HepG2 (cell line): ENCODE data around the gene WDR62. TPM values are rescaled to one million over a fixed set of nuclear protein-coding genes. Genes with fewer than 3 reads are reported as not detected.
A peak's percentile ranks its signal among the peaks of the same experiment; 100 is the strongest.

Experiments used
- ETV6 ChIP-seq: sonication (generic); formaldehyde crosslinking; conservative IDR thresholded peaks from 2 replicates; pipeline ENCODE4 v1.4.0; 2020; ENCODE audit warnings: missing genetic modification reagents
- FOXK1 ChIP-seq: sonication (generic); formaldehyde crosslinking; IDR thresholded peaks from 2 replicates; pipeline ENCODE4 v1.4.0; 2020; ENCODE audit warnings: low read depth, missing genetic modification reagents, borderline replicate concordance
- JUNB ChIP-seq: sonication (generic); formaldehyde crosslinking; IDR thresholded peaks from 2 replicates; pipeline ENCODE4 v1.8.0; 2022; ENCODE audit warnings: missing genetic modification reagents, mild to moderate bottlenecking, borderline replicate concordance
- KDM1A ChIP-seq: IDR thresholded peaks from 2 replicates; pipeline ENCODE4 v1.6.1; 2016; ENCODE audit warnings: missing compliant biosample characterization
- KLF12 ChIP-seq: sonication (generic); formaldehyde crosslinking; IDR thresholded peaks from 2 replicates; pipeline ENCODE4 v1.4.0; 2020; ENCODE audit warnings: missing genetic modification reagents, borderline replicate concordance
- MAF1 ChIP-seq: sonication (generic); formaldehyde crosslinking; IDR thresholded peaks from 2 replicates; pipeline ENCODE4 v1.5.0; 2020; ENCODE audit warnings: missing genetic modification reagents, borderline replicate concordance
- PITX1 ChIP-seq: sonication (generic); formaldehyde crosslinking; IDR thresholded peaks from 2 replicates; pipeline ENCODE4 v1.5.1; 2020; ENCODE audit warnings: mild to moderate bottlenecking, missing genetic modification reagents
- SIX4 ChIP-seq: sonication (generic); formaldehyde crosslinking; IDR thresholded peaks from 2 replicates; pipeline ENCODE4 v1.4.0; 2020; ENCODE audit warnings: missing genetic modification reagents
- SOX6 ChIP-seq, 2 experiments: fragments of 450-650 bp in 1 of 2; sonication (generic) in 1 of 2; formaldehyde crosslinking in 1 of 2; IDR thresholded peaks; 2 replicates each; pipeline versions ENCODE4 v1.4.0 to v1.6.1; 2017 to 2020; ENCODE audit warnings: antibody characterized with exemption in 1 of 2, mild to moderate bottlenecking in 1 of 2, missing genetic modification reagents in 1 of 2
- THAP11 ChIP-seq: IDR thresholded peaks from 2 replicates; pipeline ENCODE4 v1.6.1; 2016; ENCODE audit warnings: missing biosample characterization, missing genetic modification reagents
- ZNF383 ChIP-seq: sonication (generic); formaldehyde crosslinking; IDR thresholded peaks from 2 replicates; pipeline ENCODE4 v1.4.0; 2020; ENCODE audit warnings: missing genetic modification reagents, mild to moderate bottlenecking, borderline replicate concordance
- ZNF546 ChIP-seq: sonication (generic); formaldehyde crosslinking; conservative IDR thresholded peaks from 2 replicates; pipeline ENCODE4 v1.8.1; 2023; ENCODE audit warnings: mild to moderate bottlenecking, missing genetic modification reagents
- polyA plus RNA-seq, 8 experiments: library from polyadenylated mRNA; depleted of rRNA in 3 of 8; stranded (reverse) in 7 of 8; unstranded in 1 of 8; fragments of >200 nt; fragmentation: Illumina TruSeq in 4 of 8; extraction: Trizol in 4 of 8; gene quantifications; 2 replicates each; pipeline versions ENCODE4 v1.2.1 to v1.2.3, GENCODE V29; 2011 to 2016; ENCODE audit warnings: low read depth in 4 of 8, missing spikeins in 1 of 8, mixed read lengths in 1 of 8; ENCODE audit not compliant: insufficient read depth in 1 of 8
- total RNA-seq, 5 experiments: library from RNA; depleted of rRNA; stranded (reverse); fragments of >200 nt; fragmentation: Illumina TruSeq; extraction: Trizol; gene quantifications; 2 replicates each; pipeline ENCODE4 v1.2.3, GENCODE V29; 2016; ENCODE audit warnings: low read depth in 1 of 5
- TF ChIP-seq, protein P1 (sequence below): sonication (generic); formaldehyde crosslinking; IDR thresholded peaks from 2 replicates; pipeline ENCODE4 v1.8.1; 2023; ENCODE audit warnings: mild to moderate bottlenecking, moderate library complexity, missing genetic modification reagents
- TF ChIP-seq, protein P2 (sequence below): IDR thresholded peaks from 2 replicates; pipeline ENCODE4 v1.6.1; 2018; ENCODE audit warnings: missing genetic modification reagents
- TF ChIP-seq, protein P3 (sequence below): sonication (generic); formaldehyde crosslinking; IDR thresholded peaks from 2 replicates; pipeline ENCODE4 v1.5.0; 2020; ENCODE audit warnings: mild to moderate bottlenecking, missing genetic modification reagents, borderline replicate concordance

Gene WDR62
- total and polyA plus RNA-seq, 2 of the 13 experiments (the other 11 are each of a cell fraction or from before 2014, with no cell fraction given) = 5.8 to 12.5 TPM

DNA sequence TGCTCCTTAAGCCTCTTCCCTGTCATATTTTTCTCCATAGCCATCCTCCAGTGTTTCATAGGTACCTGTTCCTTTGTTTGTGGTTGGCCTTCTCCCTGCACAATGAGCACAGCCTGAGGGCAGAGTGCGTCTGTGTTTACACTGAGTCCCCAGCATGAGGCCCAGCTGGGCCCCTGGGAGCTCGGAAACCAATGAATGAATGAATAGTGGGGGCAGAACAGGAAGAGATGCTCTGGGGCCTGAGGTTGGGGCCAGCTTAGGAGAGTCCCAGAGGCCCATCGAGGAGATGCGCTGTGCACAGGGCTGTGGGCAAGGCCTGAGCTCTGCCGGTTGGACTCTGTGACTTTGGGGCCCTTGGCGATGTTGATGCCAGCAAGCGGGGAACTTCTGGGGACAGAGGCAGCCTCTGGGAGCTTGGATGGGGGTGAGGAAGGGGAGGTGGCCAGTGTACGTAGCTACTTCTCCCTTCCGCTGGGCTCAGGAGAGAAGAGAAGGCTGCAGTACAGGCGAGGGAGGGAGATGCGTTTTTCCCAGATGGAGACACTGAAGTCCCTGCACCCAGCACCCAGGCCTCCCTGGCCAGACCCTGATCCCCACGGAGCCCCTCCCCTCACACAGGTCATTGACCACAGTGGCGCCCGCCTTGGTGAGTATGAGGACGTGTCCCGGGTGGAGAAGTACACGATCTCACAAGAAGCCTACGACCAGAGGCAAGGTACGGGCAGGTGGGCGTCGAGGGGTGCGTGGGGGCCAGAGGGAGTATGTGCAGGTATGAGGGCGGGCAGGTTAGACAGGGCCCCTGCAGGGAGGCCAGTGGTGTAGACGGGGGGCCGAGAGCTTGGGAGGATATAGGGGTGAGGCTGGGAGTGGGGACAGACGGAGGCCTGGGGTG is 65.6 kb downstream of the WDR62 start (continued):
- TF ChIP-seq KDM1A (CRISPR knock-in tag) = peak; percentile 85
- TF ChIP-seq, protein P1, sequence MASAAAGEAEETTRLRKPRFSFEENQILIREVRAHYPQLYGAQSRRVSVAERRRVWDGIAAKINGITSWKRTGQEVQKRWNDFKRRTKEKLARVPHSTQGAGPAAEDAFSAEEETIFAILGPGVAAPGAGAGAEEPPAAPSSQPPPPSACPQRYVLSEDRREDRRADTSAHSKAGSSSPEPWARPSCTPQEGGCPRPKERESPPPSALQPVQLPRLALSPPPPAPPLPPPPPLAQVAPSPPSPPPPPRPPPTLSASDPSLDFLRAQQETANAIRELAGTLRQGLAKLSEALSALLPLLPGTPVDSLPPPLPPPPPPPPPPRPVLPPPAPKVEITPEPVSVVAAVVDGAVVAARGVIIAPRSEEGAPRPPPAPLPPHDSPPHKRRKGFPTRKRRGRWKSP (CRISPR knock-in tag) = peak; percentile 84
- 0 out of 2 replicates have a peak, but pooled peaks have one; percentile 40 for TF ChIP-seq SIX4
- TF ChIP-seq JUNB (CRISPR knock-in tag) = no peak; the same call in 1 of the 2 replicates
- 0 out of 2 replicates have a peak, but pooled peaks have one; percentile 45 for TF ChIP-seq ZNF383
- TF ChIP-seq ZNF546 (CRISPR knock-in tag) = peak; percentile 89; the same call in 1 of the 2 replicates
- TF ChIP-seq, protein P2, sequence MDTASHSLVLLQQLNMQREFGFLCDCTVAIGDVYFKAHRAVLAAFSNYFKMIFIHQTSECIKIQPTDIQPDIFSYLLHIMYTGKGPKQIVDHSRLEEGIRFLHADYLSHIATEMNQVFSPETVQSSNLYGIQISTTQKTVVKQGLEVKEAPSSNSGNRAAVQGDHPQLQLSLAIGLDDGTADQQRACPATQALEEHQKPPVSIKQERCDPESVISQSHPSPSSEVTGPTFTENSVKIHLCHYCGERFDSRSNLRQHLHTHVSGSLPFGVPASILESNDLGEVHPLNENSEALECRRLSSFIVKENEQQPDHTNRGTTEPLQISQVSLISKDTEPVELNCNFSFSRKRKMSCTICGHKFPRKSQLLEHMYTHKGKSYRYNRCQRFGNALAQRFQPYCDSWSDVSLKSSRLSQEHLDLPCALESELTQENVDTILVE = no peak
- no peak for TF ChIP-seq KLF12 (CRISPR knock-in tag)
- TF ChIP-seq THAP11 (CRISPR knock-in tag) = peak; percentile 87
- peak; percentile 69; the same call in 1 of the 2 replicates for TF ChIP-seq PITX1 (CRISPR knock-in tag)
- no peak for TF ChIP-seq MAF1 (CRISPR knock-in tag)
- TF ChIP-seq, protein P3, sequence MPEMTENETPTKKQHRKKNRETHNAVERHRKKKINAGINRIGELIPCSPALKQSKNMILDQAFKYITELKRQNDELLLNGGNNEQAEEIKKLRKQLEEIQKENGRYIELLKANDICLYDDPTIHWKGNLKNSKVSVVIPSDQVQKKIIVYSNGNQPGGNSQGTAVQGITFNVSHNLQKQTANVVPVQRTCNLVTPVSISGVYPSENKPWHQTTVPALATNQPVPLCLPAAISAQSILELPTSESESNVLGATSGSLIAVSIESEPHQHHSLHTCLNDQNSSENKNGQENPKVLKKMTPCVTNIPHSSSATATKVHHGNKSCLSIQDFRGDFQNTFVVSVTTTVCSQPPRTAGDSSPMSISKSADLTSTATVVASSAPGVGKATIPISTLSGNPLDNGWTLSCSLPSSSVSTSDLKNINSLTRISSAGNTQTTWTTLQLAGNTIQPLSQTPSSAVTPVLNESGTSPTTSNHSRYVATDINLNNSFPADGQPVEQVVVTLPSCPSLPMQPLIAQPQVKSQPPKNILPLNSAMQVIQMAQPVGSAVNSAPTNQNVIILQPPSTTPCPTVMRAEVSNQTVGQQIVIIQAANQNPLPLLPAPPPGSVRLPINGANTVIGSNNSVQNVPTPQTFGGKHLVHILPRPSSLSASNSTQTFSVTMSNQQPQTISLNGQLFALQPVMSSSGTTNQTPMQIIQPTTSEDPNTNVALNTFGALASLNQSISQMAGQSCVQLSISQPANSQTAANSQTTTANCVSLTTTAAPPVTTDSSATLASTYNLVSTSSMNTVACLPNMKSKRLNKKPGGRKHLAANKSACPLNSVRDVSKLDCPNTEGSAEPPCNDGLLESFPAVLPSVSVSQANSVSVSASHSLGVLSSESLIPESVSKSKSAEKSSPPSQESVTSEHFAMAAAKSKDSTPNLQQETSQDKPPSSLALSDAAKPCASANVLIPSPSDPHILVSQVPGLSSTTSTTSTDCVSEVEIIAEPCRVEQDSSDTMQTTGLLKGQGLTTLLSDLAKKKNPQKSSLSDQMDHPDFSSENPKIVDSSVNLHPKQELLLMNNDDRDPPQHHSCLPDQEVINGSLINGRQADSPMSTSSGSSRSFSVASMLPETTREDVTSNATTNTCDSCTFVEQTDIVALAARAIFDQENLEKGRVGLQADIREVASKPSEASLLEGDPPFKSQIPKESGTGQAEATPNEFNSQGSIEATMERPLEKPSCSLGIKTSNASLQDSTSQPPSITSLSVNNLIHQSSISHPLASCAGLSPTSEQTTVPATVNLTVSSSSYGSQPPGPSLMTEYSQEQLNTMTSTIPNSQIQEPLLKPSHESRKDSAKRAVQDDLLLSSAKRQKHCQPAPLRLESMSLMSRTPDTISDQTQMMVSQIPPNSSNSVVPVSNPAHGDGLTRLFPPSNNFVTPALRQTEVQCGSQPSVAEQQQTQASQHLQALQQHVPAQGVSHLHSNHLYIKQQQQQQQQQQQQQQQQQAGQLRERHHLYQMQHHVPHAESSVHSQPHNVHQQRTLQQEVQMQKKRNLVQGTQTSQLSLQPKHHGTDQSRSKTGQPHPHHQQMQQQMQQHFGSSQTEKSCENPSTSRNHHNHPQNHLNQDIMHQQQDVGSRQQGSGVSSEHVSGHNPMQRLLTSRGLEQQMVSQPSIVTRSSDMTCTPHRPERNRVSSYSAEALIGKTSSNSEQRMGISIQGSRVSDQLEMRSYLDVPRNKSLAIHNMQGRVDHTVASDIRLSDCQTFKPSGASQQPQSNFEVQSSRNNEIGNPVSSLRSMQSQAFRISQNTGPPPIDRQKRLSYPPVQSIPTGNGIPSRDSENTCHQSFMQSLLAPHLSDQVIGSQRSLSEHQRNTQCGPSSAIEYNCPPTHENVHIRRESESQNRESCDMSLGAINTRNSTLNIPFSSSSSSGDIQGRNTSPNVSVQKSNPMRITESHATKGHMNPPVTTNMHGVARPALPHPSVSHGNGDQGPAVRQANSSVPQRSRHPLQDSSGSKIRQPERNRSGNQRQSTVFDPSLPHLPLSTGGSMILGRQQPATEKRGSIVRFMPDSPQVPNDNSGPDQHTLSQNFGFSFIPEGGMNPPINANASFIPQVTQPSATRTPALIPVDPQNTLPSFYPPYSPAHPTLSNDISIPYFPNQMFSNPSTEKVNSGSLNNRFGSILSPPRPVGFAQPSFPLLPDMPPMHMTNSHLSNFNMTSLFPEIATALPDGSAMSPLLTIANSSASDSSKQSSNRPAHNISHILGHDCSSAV = 0 out of 2 replicates have a peak, but pooled peaks have one; percentile 58
- no peak for TF ChIP-seq SOX6 (IDR thresholded peaks at IDR 0.05)
- peak; percentile 98 for TF ChIP-seq SOX6 (CRISPR knock-in tag; IDR thresholded peaks at IDR 0.05)
- peak; percentile 94 for TF ChIP-seq FOXK1 (CRISPR knock-in tag)
- TF ChIP-seq ETV6 (CRISPR knock-in tag) = no peak
